Panc1 (cell line): ENCODE measurements around the gene TMPRSS6. TPM values are rescaled to one million over a fixed set of nuclear protein-coding genes. Genes with fewer than 3 reads are reported as not detected.

Experiments
- ATAC-seq: fragments of 200-7000 bp; cut with Tn5 transposase; 2 replicates; pipeline ENCODE4 v1.9.1; 2020; ENCODE audit warnings: mild to moderate bottlenecking, moderate library complexity
- BruUV-seq: library from RNA; stranded (reverse); fragments of 400-500 nt; replicated peaks from 2 replicates; lab custom pipeline; 2021; lab: Mats Ljungman, UMichigan
- CTCF ChIA-PET: fragments of 300-600 bp; sonication (Branson Sonifier 250); formaldehyde crosslinking; loops from one replicate; lab custom pipeline; 2022; ENCODE audit warnings: antibody characterized with exemption; lab: Charles Lee
- POLR2A ChIA-PET: fragments of 300-600 bp; sonication (Branson Sonifier 250); formaldehyde crosslinking; loops from one replicate; lab custom pipeline; 2022; ENCODE audit warnings: antibody characterized with exemption; lab: Charles Lee
- DNase-seq: peaks from one replicate; pipeline ENCODE4 v3.0.0-alpha.2; 2010; ENCODE audit warnings: low read depth, low spot score
- H3K27ac ChIP-seq: 2 replicates; pipeline ENCODE4 v1.5.1; 2011; ENCODE audit warnings: mild to moderate bottlenecking, low read length, inconsistent platforms
- H3K27me3 ChIP-seq: fragments of 200-500 bp; sonication (Bioruptor generic); 2 replicates; pipeline ENCODE4 v1.6.0; 2014; ENCODE audit warnings: low read length, inconsistent platforms; ENCODE audit not compliant: control insufficient read depth, insufficient read depth
- H3K36me3 ChIP-seq: fragments of 200-500 bp; sonication (Bioruptor generic); 2 replicates; pipeline ENCODE4 v1.5.1; 2014; ENCODE audit warnings: inconsistent platforms, mild to moderate bottlenecking, low read length, moderate library complexity; ENCODE audit not compliant: control insufficient read depth, insufficient read depth
- H3K4me1 ChIP-seq: 2 replicates; pipeline ENCODE4 v1.5.1; 2011; ENCODE audit warnings: inconsistent platforms, mild to moderate bottlenecking, low read length, moderate library complexity; ENCODE audit not compliant: control insufficient read depth, insufficient read depth
- H3K4me3 ChIP-seq, 2 experiments: 2 replicates each; pipeline ENCODE4 v1.5.1; 2011 to 2012; ENCODE audit warnings: low read depth in 2 of 2, low read length in 2 of 2, mild to moderate bottlenecking in 2 of 2, inconsistent platforms in 1 of 2, moderate library complexity in 1 of 2
- H3K9me3 ChIP-seq: fragments of 200-500 bp; sonication (Bioruptor generic); 2 replicates; pipeline ENCODE4 v1.5.1; 2014; ENCODE audit warnings: low read depth, mild to moderate bottlenecking, inconsistent platforms, low read length, moderate library complexity; ENCODE audit not compliant: control insufficient read depth, insufficient read depth
- CTCF ChIP-seq: fragments of 450-650 bp; IDR thresholded peaks from 2 replicates; pipeline ENCODE4 v1.5.1; 2017; ENCODE audit warnings: mild to moderate bottlenecking
- POLR2AphosphoS5 ChIP-seq: IDR thresholded peaks from 2 replicates; pipeline ENCODE4 v1.6.1; 2012; ENCODE audit warnings: mild to moderate bottlenecking, low read depth, low read length, moderate library complexity
- REST ChIP-seq, 2 experiments: IDR thresholded peaks; 2 replicates each; pipeline ENCODE4 v1.6.1; 2011 to 2012; ENCODE audit warnings: low read depth in 2 of 2, control low read depth in 1 of 2, low read length in 1 of 2, mild to moderate bottlenecking in 1 of 2, moderate library complexity in 1 of 2; ENCODE audit not compliant: insufficient read depth in 1 of 2
- SIN3A ChIP-seq: IDR thresholded peaks from 2 replicates; pipeline ENCODE4 v1.6.1; 2012; ENCODE audit warnings: low read depth, mild to moderate bottlenecking, low read length, moderate library complexity, borderline replicate concordance; ENCODE audit not compliant: insufficient read depth
- TCF7L2 ChIP-seq: IDR thresholded peaks from 2 replicates; pipeline ENCODE4 v1.6.1; 2011; ENCODE audit warnings: mild to moderate bottlenecking, low read depth, low read length, inconsistent platforms
- in situ Hi-C: cut with HindIII; loops from 2 replicates; pipeline ENCODE4 v1.10.0; 2016; ENCODE audit warnings: low sequenced_read_pairs, low pct_unique_long_range_greater_than_20kb
- intact Hi-C: fragments of 100-400 bp; cut with micrococcal nuclease; formaldehyde crosslinking; loops from one replicate; pipeline ENCODE4 v1.10.0; 2022; ENCODE audit not compliant: unreplicated experiment
- total RNA-seq: library from RNA; stranded (reverse); gene quantifications from one replicate; pipeline ENCODE4 v1.2.1, GENCODE V29; 2021; ENCODE audit not compliant: unreplicated experiment

TMPRSS6 gene
- total RNA-seq, 1 experiment from 2014 or later: not detected

GRCh38 chr22:37148742-37149665 is 39.5 kb upstream of the TMPRSS6 start:
- ATAC-seq (no peak), DNase-seq (no peak)
- H3K4me1 ChIP-seq: peaks cover 3% of the 10 kb centered on the region
- H3K27me3 ChIP-seq: no peaks in the 10 kb centered on the region
- intact Hi-C loops (no loop called here), in situ Hi-C loops (no loop called here)
- TF ChIP-seq TCF7L2 (no peak), REST (IDR thresholded peaks at IDR 0.05; ENCODE audit: insufficient read depth in 1 of 2, low read depth in 2 of 2, low read length in 1 of 2) (no peak), CTCF (no peak), POLR2AphosphoS5 (no peak), SIN3A (no peak)
- no TSS peak for BruUV-seq
- no peak overlapping the region for H3K4me3 ChIP-seq
- no peaks in the 10 kb centered on the region for H3K36me3 ChIP-seq
- ChIA-PET CTCF (no interaction called here), POLR2A (no interaction called here)
- no peak overlapping the region for H3K27ac ChIP-seq
- H3K9me3 ChIP-seq: no peaks in the 10 kb centered on the region

GRCh38 chr22:37148031-37148651 is 38.6 kb upstream of the TMPRSS6 start:
- no peaks in the 10 kb centered on the region for H3K36me3 ChIP-seq
- in situ Hi-C loops: no loop called here
- POLR2A ChIA-PET: no interaction called here
- H3K4me3 ChIP-seq: no peak overlapping the region
- no peak for ATAC-seq
- TF ChIP-seq TCF7L2 (no peak), CTCF (no peak), REST (IDR thresholded peaks at IDR 0.05; ENCODE audit: insufficient read depth in 1 of 2, low read depth in 2 of 2, low read length in 1 of 2) (no peak), POLR2AphosphoS5 (no peak), SIN3A (no peak)
- peaks cover 3% of the 10 kb centered on the region for H3K4me1 ChIP-seq
- no TSS peak for BruUV-seq
- no peak for DNase-seq
- no peaks in the 10 kb centered on the region for H3K27me3 ChIP-seq
- CTCF ChIA-PET: no interaction called here
- H3K27ac ChIP-seq: no peak overlapping the region
- H3K9me3 ChIP-seq: no peaks in the 10 kb centered on the region
- intact Hi-C loops: no loop called here
